Embryonic facial prominence (tissue), 1 donor: ENCODE measurements around the gene MMP2.
A peak's percentile ranks its signal among the peaks of the same experiment; 100 is the strongest.

Source experiments
- DNase-seq: peaks from one replicate; pipeline ENCODE4 v3.0.0-alpha.2; 2016; ENCODE audit errors: extremely low spot score

MMP2 gene

DNA sequence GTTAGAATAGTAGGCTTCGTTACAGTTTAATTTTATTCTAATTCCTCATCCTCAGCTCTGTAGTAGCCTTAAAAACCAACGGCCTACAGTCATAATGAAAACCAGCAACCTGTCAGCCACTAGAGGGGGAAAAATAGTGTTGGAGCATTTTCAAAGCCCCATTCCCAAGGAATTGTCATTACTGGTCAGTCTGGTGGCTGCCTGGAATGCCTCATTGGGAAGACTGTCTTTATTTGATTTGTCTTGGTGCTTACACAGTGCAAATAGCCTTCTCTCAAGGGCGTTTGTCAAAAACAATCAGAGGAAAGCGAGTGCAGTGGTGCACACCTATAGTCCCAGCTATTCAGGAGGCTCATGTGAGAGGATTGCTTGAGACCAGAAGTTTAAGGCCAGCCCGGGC, 34.6 kb downstream of the MMP2 start:
- no peak for DNase-seq

DNA sequence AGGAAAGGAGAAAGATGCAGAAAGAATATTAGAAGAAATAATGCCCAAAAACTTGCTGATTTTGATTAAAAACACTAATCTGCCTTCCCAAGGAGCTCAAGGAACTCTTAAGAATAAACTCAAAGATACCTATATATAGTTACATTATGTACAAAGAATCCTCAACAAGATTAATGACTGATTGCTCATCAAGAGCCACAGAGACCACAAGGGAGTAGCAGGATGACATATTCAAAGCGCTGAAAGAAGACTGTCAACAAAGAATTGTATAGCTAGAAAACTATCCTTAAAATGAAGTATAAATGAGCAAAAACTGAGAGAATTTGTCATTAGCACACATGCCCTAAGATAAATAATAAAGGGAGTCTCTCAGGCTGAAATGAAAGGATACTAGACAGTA, 36.1 kb downstream of the MMP2 start:
- DNase-seq = no peak

DNA sequence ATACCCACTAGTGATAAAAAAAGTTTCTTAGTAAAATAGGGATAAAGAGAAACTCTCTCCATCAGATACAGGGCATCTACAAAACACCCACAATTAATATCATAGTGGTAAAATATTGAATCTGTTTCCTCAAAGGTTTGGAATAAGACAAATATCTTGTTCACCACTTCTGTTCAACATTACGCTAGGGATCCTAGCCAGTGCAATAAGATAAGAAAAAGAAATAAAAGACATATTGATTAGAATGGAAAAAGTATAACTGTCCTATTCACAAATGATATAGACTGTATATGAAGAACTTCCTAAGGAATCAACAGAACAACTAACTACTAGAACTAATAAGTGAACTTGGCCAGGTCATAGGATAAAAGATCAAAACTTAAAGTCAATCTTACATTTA, 42.8 kb downstream of the MMP2 start:
- DNase-seq = no peak

DNA sequence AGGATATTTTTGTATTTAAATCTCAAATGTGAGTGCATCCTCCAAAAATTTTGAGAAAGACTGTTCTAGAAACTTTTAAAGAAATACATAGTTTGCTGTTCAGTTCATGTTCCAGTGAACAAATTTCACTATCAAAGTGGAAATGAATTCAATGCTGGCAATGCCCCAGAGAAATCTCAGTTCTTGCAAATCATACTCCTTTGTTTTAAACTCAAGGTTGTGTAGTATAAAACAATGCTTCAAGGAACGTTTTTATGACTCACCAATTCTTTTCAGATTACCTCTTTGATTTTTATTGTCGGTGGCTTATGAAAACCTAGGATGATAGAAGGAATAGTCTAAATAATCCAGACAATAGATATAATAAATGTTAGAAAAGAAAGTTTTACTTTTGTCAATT, 47.4 kb downstream of the MMP2 start:
- no peak for DNase-seq

DNA sequence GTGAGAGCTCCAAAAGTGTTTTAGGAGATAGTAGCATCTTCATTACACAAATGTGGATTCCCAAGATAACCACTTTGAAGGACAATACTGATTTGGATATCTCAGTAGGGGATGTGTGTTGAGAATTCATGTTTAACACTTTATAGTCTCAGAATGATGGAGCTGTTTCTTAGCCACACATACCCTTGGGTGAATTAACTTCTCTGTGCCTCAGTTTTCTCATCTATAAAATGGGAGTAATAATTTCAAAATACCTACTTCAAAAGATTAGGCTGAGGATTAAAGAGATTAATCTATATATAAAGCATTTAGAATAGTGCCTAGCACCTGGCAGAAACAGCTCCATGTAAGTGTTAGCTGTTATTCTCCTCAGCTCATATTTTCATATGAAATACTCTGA, 48.9 kb downstream of the MMP2 start:
- DNase-seq = no peak

DNA sequence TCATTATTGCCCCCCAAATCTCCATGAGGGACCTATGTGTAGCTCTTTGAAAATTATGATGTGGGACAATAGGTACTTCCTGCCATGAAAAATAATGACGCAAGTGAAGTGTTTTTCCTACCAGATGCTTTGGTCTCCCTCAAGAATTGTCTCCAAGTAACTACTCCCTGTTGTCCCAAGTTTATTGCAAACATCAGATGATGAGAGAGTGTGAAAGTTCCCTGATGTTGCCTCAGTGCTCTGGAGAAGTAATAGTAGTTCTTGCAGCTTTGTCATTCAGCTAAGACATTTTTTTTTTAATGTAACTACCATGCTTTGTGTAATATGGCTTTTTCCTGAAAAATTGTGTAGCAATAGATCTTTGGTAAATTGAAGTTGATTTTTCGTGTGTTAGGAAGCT, 50.0 kb downstream of the MMP2 start:
- DNase-seq = no peak

DNA sequence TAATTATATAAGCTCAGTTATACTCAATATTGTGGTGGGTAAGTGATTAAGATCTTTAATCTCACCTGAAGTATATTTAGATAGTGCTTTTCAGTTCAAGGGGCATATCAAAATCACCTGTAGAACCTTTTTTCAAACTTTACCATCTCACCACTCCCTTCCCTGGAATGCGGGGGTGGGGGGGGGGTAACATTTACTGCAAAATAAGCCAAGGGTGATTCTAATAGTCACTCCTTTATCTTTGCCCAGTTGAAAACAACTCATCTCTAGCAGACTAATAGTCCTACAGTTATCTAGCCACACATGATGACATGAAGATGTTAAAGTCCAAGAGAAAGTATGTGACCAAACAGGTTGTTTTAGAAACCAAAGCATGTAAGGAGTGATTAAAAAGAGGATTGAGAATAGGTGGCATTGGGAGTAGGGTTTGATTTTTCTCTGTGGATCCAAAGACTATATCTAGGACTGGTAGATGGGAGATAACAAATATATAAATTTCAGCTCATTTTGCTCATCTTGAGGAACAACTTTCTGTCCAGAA, 51.4 kb downstream of the MMP2 start:
- no peak for DNase-seq

DNA sequence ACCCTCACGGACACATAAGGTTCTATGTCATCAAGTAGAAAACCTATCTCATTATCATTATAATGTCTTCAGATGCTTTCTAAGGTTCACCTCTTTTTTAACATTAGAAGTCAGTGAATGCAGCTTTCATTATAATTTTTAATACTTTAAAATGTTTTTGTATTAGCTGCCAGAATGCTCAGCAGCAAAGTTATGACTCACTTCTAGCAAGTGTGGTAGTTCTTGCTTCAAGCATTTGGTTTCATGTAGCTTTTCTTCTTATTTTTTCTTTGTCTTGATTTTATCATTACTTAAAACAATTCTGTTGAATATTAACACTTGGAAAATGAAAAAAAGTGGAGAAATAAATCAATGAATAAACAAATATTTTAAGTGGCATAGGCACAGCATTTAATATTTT, 53.2 kb downstream of the MMP2 start:
- no peak for DNase-seq

DNA sequence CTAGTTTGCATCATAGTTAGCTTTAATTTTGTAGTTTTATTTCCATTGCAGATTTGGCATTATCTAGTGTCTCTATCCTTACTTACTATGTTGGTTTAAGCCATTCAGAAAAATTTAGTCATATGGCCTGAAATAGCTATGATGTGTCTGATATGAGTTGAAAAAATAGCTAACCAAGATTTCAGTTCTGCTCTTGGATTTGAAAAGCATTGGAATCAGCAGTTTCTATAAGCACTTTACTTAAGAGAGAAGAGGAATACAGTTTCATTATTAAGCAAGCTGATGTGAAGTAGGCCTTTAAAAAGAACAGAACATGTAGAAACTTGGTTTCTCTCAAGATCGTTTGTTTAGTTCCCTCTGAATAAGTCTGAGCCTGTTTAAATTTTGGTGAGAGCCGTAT, 55.8 kb downstream of the MMP2 start:
- DNase-seq = no peak

DNA sequence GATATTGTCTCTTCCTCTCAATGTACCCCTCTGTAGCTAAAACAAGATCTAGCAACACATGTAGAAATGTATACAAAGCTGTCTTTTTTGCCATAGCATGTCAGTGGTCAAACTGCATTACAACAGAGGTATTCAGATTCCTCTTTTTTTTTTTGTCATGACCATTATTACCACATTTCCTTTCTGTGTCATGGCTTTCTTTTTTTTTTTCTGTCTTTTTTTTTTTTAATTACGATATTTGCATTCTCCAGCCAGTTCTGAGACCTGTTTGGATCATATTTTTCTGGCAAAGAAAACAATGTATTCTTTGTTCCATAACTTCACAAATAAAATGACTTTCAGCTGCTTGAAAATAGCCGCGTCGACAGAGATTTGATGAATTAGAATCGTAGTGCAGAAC, 60.1 kb downstream of the MMP2 start:
- DNase-seq = no peak

DNA sequence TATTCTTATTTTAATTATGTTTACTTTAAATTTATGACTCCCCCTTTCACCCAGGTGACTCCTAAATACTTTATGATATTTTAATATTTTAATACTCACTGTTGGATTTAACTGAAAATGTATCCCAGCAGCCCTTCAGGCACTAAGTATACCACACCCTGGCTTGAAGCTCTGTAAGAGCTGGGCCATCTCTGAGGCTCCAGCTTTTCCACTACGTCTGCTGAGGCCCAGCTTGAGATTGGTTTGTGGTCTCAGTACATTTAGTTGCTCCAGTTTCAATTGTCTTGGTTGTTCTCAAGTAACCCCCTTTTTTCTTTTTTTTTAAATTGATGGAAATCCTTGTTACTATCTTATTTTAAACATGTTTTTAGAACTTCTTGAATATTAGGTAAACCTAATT, 60.5 kb downstream of the MMP2 start:
- no peak for DNase-seq

DNA sequence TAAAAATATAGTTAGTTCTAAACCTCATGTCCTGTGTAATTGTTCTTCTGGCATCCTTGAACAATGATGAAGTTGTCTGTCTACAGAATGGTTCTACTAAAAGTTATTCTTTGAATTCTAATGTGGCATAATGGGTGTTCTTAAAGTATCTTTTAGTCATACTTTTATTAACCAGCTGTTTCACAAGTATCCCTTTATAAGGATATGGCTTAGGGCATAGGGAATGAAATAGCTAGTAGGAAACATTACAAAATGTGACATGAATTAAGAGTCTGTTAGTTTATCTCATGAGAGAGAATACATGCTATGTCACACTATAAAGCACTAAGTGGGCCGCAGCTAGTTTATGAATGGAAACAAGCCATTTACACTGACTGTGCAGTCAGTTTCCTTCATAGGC, 61.2 kb downstream of the MMP2 start:
- no peak for DNase-seq

DNA sequence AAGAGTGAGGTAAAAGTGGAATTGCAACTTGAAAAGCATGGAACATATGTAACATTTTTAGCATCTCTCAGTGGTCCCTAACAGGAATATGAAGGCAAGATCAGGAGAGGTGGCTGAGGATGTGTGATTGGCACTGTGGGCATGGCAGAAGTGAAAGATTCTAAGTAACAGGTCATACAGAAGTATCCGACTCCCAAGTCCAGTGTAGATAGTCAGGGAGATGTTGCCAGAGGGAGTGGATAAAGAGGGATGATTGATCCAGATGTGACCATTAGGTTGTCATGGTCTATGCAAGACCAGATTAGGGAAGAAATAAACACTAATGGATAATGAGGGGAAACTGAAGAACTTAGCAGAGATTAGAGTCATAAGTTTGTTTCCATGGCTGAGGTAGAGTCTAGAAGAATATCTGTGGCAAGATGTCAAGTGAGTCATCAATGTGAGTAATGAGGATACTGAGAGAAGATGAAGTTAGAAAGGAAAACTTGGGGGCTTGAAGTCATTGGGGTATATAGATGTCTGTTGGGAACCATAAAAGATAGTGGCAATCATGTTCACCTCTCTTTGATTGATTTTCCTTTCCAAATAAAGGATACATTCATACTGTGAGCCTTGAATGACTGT, 63.6 kb downstream of the MMP2 start:
- DNase-seq = no peak

DNA sequence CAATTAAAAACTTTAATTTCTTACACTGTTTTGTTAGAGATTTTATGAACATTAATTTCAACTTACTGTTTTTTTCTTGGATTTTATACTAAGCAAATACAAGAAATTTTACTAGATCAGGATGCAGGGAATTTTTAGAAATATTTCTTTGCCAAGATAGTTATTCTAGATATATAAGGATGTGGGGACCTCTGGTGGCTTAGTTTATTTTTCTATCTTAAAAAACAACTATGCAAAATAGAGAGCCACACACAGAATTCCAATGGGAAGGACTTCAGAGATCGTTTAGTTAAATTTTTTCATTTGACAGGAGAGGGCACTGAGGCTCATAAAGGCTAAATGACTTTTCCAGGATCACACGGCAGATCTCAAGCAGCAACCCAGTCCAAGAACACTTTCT, 64.5 kb downstream of the MMP2 start:
- peak; percentile 45 for DNase-seq

DNA sequence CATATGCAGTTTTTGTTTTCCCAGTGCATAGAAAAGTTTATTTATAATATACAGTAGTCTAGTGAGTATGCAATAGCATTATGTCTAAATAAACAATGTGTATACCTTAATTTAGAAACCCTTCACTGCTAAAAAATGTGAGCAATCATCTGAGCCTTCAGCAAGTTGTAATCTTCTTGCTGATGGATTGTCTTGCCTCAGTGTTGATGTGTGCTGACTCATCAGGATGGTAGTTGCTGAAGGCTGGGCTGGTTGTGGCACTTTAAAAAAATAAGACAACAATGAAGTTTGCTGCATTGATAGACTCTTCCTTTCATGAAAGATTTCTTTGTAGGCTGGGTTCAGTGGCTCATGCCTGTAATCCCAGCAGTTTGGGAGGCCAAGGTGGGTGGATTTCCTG, 73.6 kb downstream of the MMP2 start:
- no peak for DNase-seq

DNA sequence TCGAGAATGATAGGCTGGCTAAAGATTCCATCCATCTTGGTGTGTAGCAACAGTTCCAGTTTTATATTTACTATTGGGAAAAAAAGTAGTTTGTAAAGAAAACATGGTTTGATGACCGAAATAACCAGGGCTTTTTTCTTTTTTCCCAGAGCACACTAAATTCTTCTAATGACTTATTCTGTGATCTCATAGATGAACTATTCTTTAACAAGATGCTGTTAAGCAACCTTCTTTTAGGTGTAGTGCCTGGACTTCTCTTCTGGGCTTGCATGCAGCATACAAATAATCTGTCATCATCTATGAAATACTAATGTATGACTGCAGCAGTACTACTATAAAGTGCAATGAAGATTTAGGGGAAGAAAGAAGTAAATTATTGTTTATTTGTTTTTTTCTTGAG, 76.4 kb downstream of the MMP2 start:
- DNase-seq = no peak
